SU-DHL-6 (cell line): ENCODE results near the gene SSRP1.
"Not testable (repeated sequence)": the region's sequence is repeated elsewhere in the genome, so short reads cannot be mapped to it uniquely, and the experiment has no call there.

Experiments used
- H2AFZ ChIP-seq: fragments of 200-600 bp; sonication (generic); 2 replicates; pipeline ENCODE4 v1.6.1; 2014; ENCODE audit warnings: low read depth, mild to moderate bottlenecking, moderate library complexity, mixed read lengths, antibody characterized with exemption, low read length; ENCODE audit not compliant: severe bottlenecking
- H3F3A ChIP-seq: fragments of 200-600 bp; shearing (Covaris generic); 2 replicates; pipeline ENCODE4 v1.6.0; 2016; ENCODE audit warnings: antibody characterized with exemption, mild to moderate bottlenecking; ENCODE audit not compliant: insufficient read depth
- H3K27ac ChIP-seq: fragments of 200-600 bp; sonication (generic); 2 replicates; pipeline ENCODE4 v1.5.1; 2016; ENCODE audit warnings: low read depth, mild to moderate bottlenecking, low read length, moderate library complexity, mixed read lengths
- H3K27me3 ChIP-seq: fragments of 200-600 bp; sonication (generic), shearing (Covaris generic); 2 replicates; pipeline ENCODE4 v1.6.0; 2014; ENCODE audit warnings: mild to moderate bottlenecking, low read length
- H3K36me3 ChIP-seq: fragments of 200-600 bp; sonication (generic); 2 replicates; pipeline ENCODE4 v1.6.1; 2014; ENCODE audit warnings: mild to moderate bottlenecking, low read length, mixed read lengths
- H3K4me2 ChIP-seq: fragments of 300-600, 200-600 bp; shearing (Covaris generic), sonication (generic); 2 replicates; pipeline ENCODE4 v1.6.0; 2014; ENCODE audit warnings: low read length, low read depth, mild to moderate bottlenecking; ENCODE audit not compliant: poor library complexity, severe bottlenecking
- H3K4me3 ChIP-seq: fragments of 200-600 bp; sonication (generic); 2 replicates; pipeline ENCODE4 v1.5.1; 2014; ENCODE audit warnings: antibody characterized with exemption, low read length, mild to moderate bottlenecking, mixed read lengths; ENCODE audit not compliant: insufficient read depth, poor library complexity, severe bottlenecking
- H3K79me2 ChIP-seq: fragments of 200-600 bp; sonication (generic); 2 replicates; pipeline ENCODE4 v1.6.1; 2014; ENCODE audit warnings: mild to moderate bottlenecking, low read length, moderate library complexity; ENCODE audit not compliant: insufficient read depth
- H3K9ac ChIP-seq: fragments of 200-600 bp; sonication (generic); 2 replicates; pipeline ENCODE4 v1.7.0; 2014; ENCODE audit warnings: mild to moderate bottlenecking, low read length
- H3K9me2 ChIP-seq: fragments of 200-600 bp; sonication (generic); replicated peaks from 2 replicates; pipeline ENCODE4 v1.6.1; 2014; ENCODE audit warnings: low read length; ENCODE audit not compliant: insufficient read depth
- H3K9me3 ChIP-seq: fragments of 200-600 bp; sonication (generic); 2 replicates; pipeline ENCODE4 v1.6.1; 2014; ENCODE audit warnings: low read length, mixed read lengths; ENCODE audit not compliant: insufficient read depth
- H4K20me1 ChIP-seq: fragments of 200-600 bp; sonication (generic); 2 replicates; pipeline ENCODE4 v1.6.1; 2014; ENCODE audit warnings: low read depth, mild to moderate bottlenecking, antibody characterized with exemption, low read length, moderate library complexity, mixed read lengths
- EZH2phosphoT487 ChIP-seq: fragments of 200-600 bp; sonication (generic), shearing (Covaris generic); conservative IDR thresholded peaks from 2 replicates; pipeline ENCODE4 v1.6.1; 2018; ENCODE audit warnings: mild to moderate bottlenecking, antibody characterized with exemption, low read length, moderate library complexity, mixed read lengths
- TF ChIP-seq, protein P1 (sequence below): fragments of 200-600 bp; sonication (generic); IDR thresholded peaks from one replicate; pipeline ENCODE4 v1.5.1; 2017; ENCODE audit warnings: antibody characterized with exemption, mild to moderate bottlenecking, low read length, moderate library complexity; ENCODE audit not compliant: insufficient read depth, poor library complexity, severe bottlenecking

The SSRP1 gene

DNA sequence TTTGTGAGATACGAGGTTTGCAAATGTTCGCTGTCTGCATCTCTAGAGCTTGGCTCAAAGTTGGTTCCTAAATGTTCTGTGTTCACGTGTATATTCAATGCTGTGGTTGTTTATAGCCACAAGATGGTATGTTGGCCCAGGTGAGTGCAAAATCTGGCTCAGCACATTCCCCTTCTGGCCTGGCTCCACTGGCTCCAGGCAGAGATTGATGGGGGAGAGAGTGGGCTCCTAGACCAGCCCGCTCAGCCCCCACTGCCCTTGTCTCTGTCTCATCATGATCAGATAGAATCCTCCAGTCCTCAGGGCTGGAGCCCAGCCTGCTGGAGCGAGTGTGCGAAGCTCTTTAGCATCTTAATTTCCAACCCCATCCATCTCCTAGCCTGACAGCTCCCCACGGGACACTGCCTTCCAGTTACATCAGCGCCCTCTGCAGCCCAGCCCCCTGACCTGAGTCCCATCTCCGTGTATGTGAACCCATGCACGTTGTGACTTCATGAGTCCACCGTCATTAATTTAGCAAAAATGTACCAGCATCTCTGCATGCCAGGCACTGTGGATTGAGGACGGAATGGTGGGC is 4.4 kb upstream of the SSRP1 start:
- Histone ChIP-seq H3K36me3 (no peaks in the 10 kb centered on the region), H2AFZ (no peak overlapping the region), H3F3A (no peaks in the 10 kb centered on the region), H3K27me3 (no peaks in the 10 kb centered on the region), H3K79me2 (peaks cover 4% of the 10 kb centered on the region), H3K9me2 (no peaks in the 10 kb centered on the region), H3K4me3 (no peak overlapping the region), H3K9ac (no peak overlapping the region), H4K20me1 (no peaks in the 10 kb centered on the region), H3K27ac (no peak overlapping the region), H3K4me2 (no peak overlapping the region), H3K9me3 (no peaks in the 10 kb centered on the region)
- no peak for TF ChIP-seq EZH2phosphoT487
- TF ChIP-seq, protein P1, sequence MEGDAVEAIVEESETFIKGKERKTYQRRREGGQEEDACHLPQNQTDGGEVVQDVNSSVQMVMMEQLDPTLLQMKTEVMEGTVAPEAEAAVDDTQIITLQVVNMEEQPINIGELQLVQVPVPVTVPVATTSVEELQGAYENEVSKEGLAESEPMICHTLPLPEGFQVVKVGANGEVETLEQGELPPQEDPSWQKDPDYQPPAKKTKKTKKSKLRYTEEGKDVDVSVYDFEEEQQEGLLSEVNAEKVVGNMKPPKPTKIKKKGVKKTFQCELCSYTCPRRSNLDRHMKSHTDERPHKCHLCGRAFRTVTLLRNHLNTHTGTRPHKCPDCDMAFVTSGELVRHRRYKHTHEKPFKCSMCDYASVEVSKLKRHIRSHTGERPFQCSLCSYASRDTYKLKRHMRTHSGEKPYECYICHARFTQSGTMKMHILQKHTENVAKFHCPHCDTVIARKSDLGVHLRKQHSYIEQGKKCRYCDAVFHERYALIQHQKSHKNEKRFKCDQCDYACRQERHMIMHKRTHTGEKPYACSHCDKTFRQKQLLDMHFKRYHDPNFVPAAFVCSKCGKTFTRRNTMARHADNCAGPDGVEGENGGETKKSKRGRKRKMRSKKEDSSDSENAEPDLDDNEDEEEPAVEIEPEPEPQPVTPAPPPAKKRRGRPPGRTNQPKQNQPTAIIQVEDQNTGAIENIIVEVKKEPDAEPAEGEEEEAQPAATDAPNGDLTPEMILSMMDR, result no peak

DNA sequence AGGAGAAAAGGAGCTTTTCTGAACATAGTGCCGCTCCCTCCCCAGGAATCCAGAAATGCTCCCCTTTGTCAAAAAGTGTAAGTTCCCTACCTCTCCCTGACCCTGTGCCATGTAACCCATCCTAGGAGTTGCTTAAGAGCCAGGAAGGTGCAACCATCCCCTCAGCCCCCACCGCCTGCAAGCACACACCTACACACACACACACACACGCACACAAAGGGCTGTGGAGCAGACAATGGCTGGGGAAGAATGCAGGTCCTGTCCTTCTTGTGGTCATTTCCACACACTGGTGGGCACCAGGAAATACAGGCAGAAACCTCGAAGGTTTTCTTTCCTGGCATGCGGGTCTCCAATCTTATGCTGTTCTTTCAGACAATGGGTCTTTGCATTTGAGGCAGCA is 3.6 kb upstream of the SSRP1 start:
- TF ChIP-seq, protein P1, result no peak
- TF ChIP-seq EZH2phosphoT487, result no peak
- Histone ChIP-seq H3K27me3 (no peaks in the 10 kb centered on the region), H3K9me3 (no peaks in the 10 kb centered on the region), H3K4me2 (no peak overlapping the region), H3K27ac (no peak overlapping the region), H3K4me3 (no peak overlapping the region), H3F3A (no peaks in the 10 kb centered on the region), H3K9ac (no peak overlapping the region), H4K20me1 (no peaks in the 10 kb centered on the region), H3K79me2 (peaks cover 12% of the 10 kb centered on the region), H2AFZ (no peak overlapping the region), H3K36me3 (no peaks in the 10 kb centered on the region), H3K9me2 (no peaks in the 10 kb centered on the region)

DNA sequence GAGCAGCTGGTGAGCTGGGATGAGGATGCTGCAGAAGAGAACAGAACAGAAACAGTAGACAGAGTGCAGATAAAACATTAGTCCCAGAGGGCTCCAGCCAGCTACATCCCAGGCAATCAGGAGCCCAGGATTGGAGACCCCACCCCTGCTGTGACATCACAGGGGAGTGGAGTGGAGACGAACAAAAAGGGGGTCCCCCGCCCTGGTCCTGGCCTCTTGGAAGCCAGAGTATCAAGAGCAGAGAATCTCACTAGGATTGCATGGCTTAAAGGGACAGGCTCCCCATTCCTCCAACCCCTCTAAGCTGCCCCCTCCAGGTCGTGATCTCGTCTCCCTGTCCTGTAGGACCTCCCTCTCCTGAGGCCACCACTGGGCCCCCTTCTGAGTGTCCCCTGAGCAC is 2.5 kb upstream of the SSRP1 start, which contains the start of gene P2RX3:
Gene P2RX3, plus strand, starts transcription at position 211 of the 400 bp plus-strand sequence. CDS start 199 bp downstream, outside the sequence.
- H3K9me3 ChIP-seq, result no peaks in the 10 kb centered on the region
- H3K36me3 ChIP-seq, result peaks cover 4% of the 10 kb centered on the region
- H2AFZ ChIP-seq, result no peak within 1 kb of the TSS
- no peak within 1 kb of the TSS for H3K9ac ChIP-seq
- H3K9me2 ChIP-seq, result no peaks in the 10 kb centered on the region
- no peak for TF ChIP-seq EZH2phosphoT487
- TF ChIP-seq, protein P1, result no peak
- H3F3A ChIP-seq, result no peaks in the 10 kb centered on the region
- peaks cover 24% of the 10 kb centered on the region for H3K79me2 ChIP-seq
- no peaks in the 10 kb centered on the region for H3K27me3 ChIP-seq
- H3K27ac ChIP-seq, result no peak within 1 kb of the TSS
- H3K4me2 ChIP-seq, result no peak within 1 kb of the TSS
- H4K20me1 ChIP-seq, result no peaks in the 10 kb centered on the region
- no peak within 1 kb of the TSS for H3K4me3 ChIP-seq

DNA sequence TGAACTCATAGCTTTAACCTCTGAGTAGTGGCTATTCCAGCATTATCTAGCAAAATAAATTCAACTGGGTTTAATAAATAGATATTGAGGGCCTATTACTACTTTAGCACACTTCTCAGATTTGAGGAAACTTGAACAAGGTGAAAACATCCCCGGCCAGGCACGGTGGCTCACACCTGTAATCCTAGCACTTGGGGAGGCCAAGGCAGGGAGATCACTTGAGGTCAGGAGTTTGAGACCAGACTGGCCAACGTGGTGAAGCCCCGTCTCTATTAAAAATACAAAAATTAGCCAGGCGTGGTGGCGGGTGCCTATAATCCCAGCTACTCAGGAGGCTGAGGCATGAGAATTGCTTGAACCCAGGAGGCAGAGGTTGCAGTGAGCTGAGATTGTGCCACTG is 1.2 kb upstream of the SSRP1 start:
- Histone ChIP-seq H3K79me2 (peaks cover 30% of the 10 kb centered on the region), H2AFZ (peak overlapping the region; percentile 87), H3K9ac (peak overlapping the region; percentile 88; the same call in 1 of the 2 replicates)
- H4K20me1 ChIP-seq, H3K9me3 ChIP-seq, H3K9me2 ChIP-seq, H3K36me3 ChIP-seq, H3F3A ChIP-seq, H3K4me2 ChIP-seq, H3K27me3 ChIP-seq, H3K4me3 ChIP-seq, H3K27ac ChIP-seq: not testable (repeated sequence)
